ENCODE measurements around the gene VTN. TPM values are rescaled to one million over a fixed set of nuclear protein-coding genes. Genes with fewer than 3 reads are reported as not detected.

The VTN gene
- total RNA-seq, 1 experiment from 2014 or later = not detected

DNA sequence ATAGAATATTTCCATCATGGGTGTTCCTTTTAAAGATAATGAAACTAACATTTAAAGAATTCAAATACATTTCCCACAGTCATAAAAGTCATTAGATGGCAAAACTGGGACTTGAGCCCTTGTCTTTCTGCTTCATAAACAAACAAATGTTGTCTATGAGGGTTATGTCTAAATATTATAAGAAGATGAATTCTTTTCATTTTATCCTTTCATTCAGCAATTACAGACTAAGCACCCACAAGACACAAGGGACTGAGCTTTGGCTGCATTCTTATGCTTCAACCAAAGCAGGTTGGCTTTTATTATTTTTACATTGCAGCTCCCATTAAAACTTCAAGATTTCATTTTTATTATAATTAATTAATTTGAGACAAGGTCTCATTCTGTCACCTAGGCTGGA, 16.3 kb upstream of the VTN start:
- no peak for DNase-seq
- no TSS peak for BruUV-seq (replicated peaks)
- Mint-ChIP-seq H3K36me3 (ENCODE audit: insufficient read depth, unreplicated experiment) (peaks cover 16% of the 10 kb centered on the region), H3K4me3 (ENCODE audit: low read depth, unreplicated experiment) (no peak overlapping the region), H3K9me3 (ENCODE audit: low read depth, unreplicated experiment) (no peaks in the 10 kb centered on the region), H3K27ac (ENCODE audit: unreplicated experiment) (no peak overlapping the region), H3K4me1 (ENCODE audit: low read depth, unreplicated experiment) (peaks cover 9% of the 10 kb centered on the region), H3K27me3 (ENCODE audit: unreplicated experiment) (peaks cover 30% of the 10 kb centered on the region)
- CTCF ChIA-PET = no interaction called here
- intact Hi-C loops (cut with micrococcal nuclease; ENCODE audit: unreplicated experiment) = no loop called here
- TF ChIP-seq CTCF (IDR thresholded peaks at IDR 0.05; ENCODE audit: unreplicated experiment) = no peak

DNA sequence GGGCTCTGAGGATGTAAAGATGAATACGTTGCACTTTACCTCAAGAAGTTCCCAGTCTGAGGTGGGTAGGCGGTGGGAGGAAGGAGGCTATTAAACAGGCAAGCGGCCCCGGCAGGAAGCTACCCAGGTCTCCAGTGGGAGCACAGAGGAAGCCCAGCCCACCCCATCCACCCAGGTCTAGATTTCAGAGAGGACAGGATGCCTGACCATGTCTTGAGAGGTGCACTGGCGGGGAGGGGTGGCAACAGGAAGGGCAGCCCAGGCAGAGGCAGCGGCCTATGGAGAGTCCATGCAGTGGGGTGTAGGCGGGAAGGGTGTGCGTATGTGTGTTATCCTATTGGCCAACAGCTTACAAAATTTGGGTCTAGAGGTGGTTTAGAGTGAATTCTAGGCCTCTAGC, 15.3 kb upstream of the VTN start:
- Mint-ChIP-seq H3K27me3 (ENCODE audit: unreplicated experiment) (peaks cover 40% of the 10 kb centered on the region), H3K4me1 (ENCODE audit: low read depth, unreplicated experiment) (peaks cover 17% of the 10 kb centered on the region), H3K27ac (ENCODE audit: unreplicated experiment) (no peak overlapping the region), H3K4me3 (ENCODE audit: low read depth, unreplicated experiment) (peak overlapping the region; percentile 84), H3K9me3 (ENCODE audit: low read depth, unreplicated experiment) (no peaks in the 10 kb centered on the region), H3K36me3 (ENCODE audit: insufficient read depth, unreplicated experiment) (peaks cover 16% of the 10 kb centered on the region)
- CTCF ChIA-PET = no interaction called here
- BruUV-seq (replicated peaks) = no TSS peak
- intact Hi-C loops (cut with micrococcal nuclease; ENCODE audit: unreplicated experiment) = no loop called here
- no peak for TF ChIP-seq CTCF (IDR thresholded peaks at IDR 0.05; ENCODE audit: unreplicated experiment)
- DNase-seq = no peak

DNA sequence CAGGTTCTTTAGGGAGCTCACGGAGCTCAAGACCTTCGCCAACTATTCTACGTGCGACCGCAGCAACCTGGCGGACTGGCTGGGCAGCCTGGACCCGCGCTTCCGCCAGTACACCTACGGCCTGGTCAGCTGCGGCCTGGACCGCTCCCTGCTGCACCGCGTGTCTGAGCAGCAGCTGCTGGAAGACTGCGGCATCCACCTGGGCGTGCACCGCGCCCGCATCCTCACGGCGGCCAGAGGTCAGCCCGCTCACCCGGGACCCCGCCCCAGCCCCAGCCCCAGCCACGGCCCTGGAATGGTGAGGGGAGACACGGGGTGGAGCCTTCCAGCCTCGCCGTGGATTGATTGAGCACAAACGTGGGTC, 14.9 kb upstream of the VTN start:
- peak; percentile 61 for DNase-seq
- TF ChIP-seq CTCF (IDR thresholded peaks at IDR 0.05; ENCODE audit: unreplicated experiment) = no peak
- Mint-ChIP-seq H3K27ac (ENCODE audit: unreplicated experiment) (no peak overlapping the region), H3K9me3 (ENCODE audit: low read depth, unreplicated experiment) (no peaks in the 10 kb centered on the region), H3K27me3 (ENCODE audit: unreplicated experiment) (peaks cover 44% of the 10 kb centered on the region), H3K4me3 (ENCODE audit: low read depth, unreplicated experiment) (peak overlapping the region; percentile 84), H3K36me3 (ENCODE audit: insufficient read depth, unreplicated experiment) (peaks cover 16% of the 10 kb centered on the region), H3K4me1 (ENCODE audit: low read depth, unreplicated experiment) (peaks cover 20% of the 10 kb centered on the region)
- no TSS peak for BruUV-seq (replicated peaks)
- intact Hi-C loops (cut with micrococcal nuclease; ENCODE audit: unreplicated experiment) = no loop called here
- CTCF ChIA-PET = interaction anchor here (0.6 to 1.3 kb wide), 2 partner anchors 32 to 84 kb away, joined by 3 read pairs; no protein-coding TSS in a partner anchor

- Mint-ChIP-seq H3K4me3 (ENCODE audit: low read depth, unreplicated experiment) (peak overlapping the region; percentile 84), H3K9me3 (ENCODE audit: low read depth, unreplicated experiment) (no peaks in the 10 kb centered on the region), H3K27me3 (ENCODE audit: unreplicated experiment) (peaks cover 49% of the 10 kb centered on the region), H3K36me3 (ENCODE audit: insufficient read depth, unreplicated experiment) (peaks cover 16% of the 10 kb centered on the region), H3K27ac (ENCODE audit: unreplicated experiment) (no peak overlapping the region), H3K4me1 (ENCODE audit: low read depth, unreplicated experiment) (peaks cover 23% of the 10 kb centered on the region)
- intact Hi-C loops (cut with micrococcal nuclease; ENCODE audit: unreplicated experiment) = no loop called here
- CTCF ChIA-PET = interaction anchor here (0.6 to 1.3 kb wide), 2 partner anchors 32 to 83 kb away, joined by 3 read pairs; no protein-coding TSS in a partner anchor
- DNase-seq = peak; percentile 61
- no TSS peak for BruUV-seq (replicated peaks)
- no peak for TF ChIP-seq CTCF (IDR thresholded peaks at IDR 0.05; ENCODE audit: unreplicated experiment)
Observed at GRCh38 chr17:28384281-28385036, 14.4 kb upstream of the VTN start.

Measured in Calu3 (cell line).